ENCODE measurements around the gene NALCN. TPM values are rescaled to one million over a fixed set of nuclear protein-coding genes. Genes with fewer than 3 reads are reported as not detected.

The NALCN gene
- polyA plus RNA-seq, 3 donors = not detected

DNA sequence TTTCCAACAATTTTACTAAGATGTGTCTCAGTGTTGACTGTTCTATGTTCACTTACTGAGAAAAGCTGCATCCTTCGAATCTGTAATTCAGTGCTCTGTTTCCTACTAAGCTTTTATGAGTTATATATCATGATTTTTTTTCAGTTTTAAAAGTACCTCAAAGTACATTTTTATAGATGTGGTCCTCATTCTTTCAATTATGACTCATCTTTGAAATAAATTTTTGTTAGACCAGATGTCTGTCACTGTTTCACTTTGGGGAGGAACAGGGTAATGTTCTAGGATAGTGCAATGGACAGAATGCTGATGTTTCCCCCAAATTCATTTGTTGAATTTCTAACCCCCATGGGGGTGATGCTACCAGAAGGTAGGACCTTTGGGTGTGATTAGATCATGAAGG, 74.8 kb downstream of the NALCN start:
- Mint-ChIP-seq H3K4me1 (no peaks in the 10 kb centered on the region), H3K4me3 (no peak overlapping the region), H3K9me3 (peaks cover 0 to 14% (median 0%) of the 10 kb centered on the region in 7 donors), H3K27ac (no peak overlapping the region), H3K36me3 (no peaks in the 10 kb centered on the region), H3K27me3 (ENCODE audit: low read depth in 3 of 3) (no peaks in the 10 kb centered on the region)
- intact Hi-C loops (cut with micrococcal nuclease) = no loop called here
- H3K9ac ChIP-seq (ENCODE audit: insufficient read depth, low read length, poor library complexity, severe bottlenecking) = no peak overlapping the region
- H3K4me3 ChIP-seq (replicated peaks in 1 of 3; ENCODE audit: low read depth in 2 of 3, low read length in 3 of 3) = no peak overlapping the region
- no peaks in the 10 kb centered on the region for H3K4me1 ChIP-seq (ENCODE audit: control insufficient read depth in 1 of 2, insufficient read depth in 2 of 2, low read length in 2 of 2)
- H2AFZ ChIP-seq (ENCODE audit: insufficient read depth, low read depth, low read length, poor library complexity, severe bottlenecking) = no peak overlapping the region
- no peak for TF ChIP-seq CTCF (IDR thresholded peaks at IDR 0.05)
- DNase-seq = no peak
- H4K20me1 ChIP-seq (ENCODE audit: insufficient read depth, low read length) = no peaks in the 10 kb centered on the region
- no peaks in the 10 kb centered on the region for H3K36me3 ChIP-seq (replicated peaks in 1 of 2; ENCODE audit: control insufficient read depth in 1 of 2, insufficient read depth in 2 of 2, low read length in 2 of 2)
- no peak overlapping the region for H3K27ac ChIP-seq (ENCODE audit: low read depth in 1 of 2, low read length in 2 of 2)
- H3K4me2 ChIP-seq (replicated peaks; ENCODE audit: extremely low read depth, low read length, poor library complexity, severe bottlenecking) = no peak overlapping the region
- WGBS (ENCODE audit: insufficient coverage) = no CpG with 5 or more reads among the region's 1 CpG
- no peaks in the 10 kb centered on the region for H3K79me2 ChIP-seq (ENCODE audit: insufficient read depth, low read length)
- no peaks in the 10 kb centered on the region for H3K9me3 ChIP-seq (replicated peaks in 1 of 2; ENCODE audit: control insufficient read depth in 1 of 2, insufficient read depth in 1 of 2, low read length in 2 of 2)
- H3K27me3 ChIP-seq (ENCODE audit: control insufficient read depth in 2 of 2, insufficient read depth in 2 of 2, low read length in 2 of 2) = no peaks in the 10 kb centered on the region

GRCh38 chr13:101339202-101339601, 77.1 kb downstream of the NALCN start:
- Histone ChIP-seq H3K79me2 (ENCODE audit: insufficient read depth, low read length) (no peaks in the 10 kb centered on the region), H3K27me3 (ENCODE audit: control insufficient read depth in 2 of 2, insufficient read depth in 2 of 2, low read length in 2 of 2) (no peaks in the 10 kb centered on the region), H2AFZ (ENCODE audit: insufficient read depth, low read depth, low read length, poor library complexity, severe bottlenecking) (no peak overlapping the region), H3K4me3 (replicated peaks in 1 of 3; ENCODE audit: low read depth in 2 of 3, low read length in 3 of 3) (no peak overlapping the region), H3K27ac (ENCODE audit: low read depth in 1 of 2, low read length in 2 of 2) (no peak overlapping the region), H3K36me3 (replicated peaks in 1 of 2; ENCODE audit: control insufficient read depth in 1 of 2, insufficient read depth in 2 of 2, low read length in 2 of 2) (no peaks in the 10 kb centered on the region), H4K20me1 (ENCODE audit: insufficient read depth, low read length) (no peaks in the 10 kb centered on the region), H3K4me1 (ENCODE audit: control insufficient read depth in 1 of 2, insufficient read depth in 2 of 2, low read length in 2 of 2) (no peaks in the 10 kb centered on the region), H3K4me2 (replicated peaks; ENCODE audit: extremely low read depth, low read length, poor library complexity, severe bottlenecking) (no peak overlapping the region), H3K9ac (ENCODE audit: insufficient read depth, low read length, poor library complexity, severe bottlenecking) (no peak overlapping the region), H3K9me3 (replicated peaks in 1 of 2; ENCODE audit: control insufficient read depth in 1 of 2, insufficient read depth in 1 of 2, low read length in 2 of 2) (no peaks in the 10 kb centered on the region)
- no peak for TF ChIP-seq CTCF (IDR thresholded peaks at IDR 0.05)
- no peak for DNase-seq
- Mint-ChIP-seq H3K4me1 (no peaks in the 10 kb centered on the region), H3K4me3 (no peak overlapping the region), H3K27me3 (ENCODE audit: low read depth in 3 of 3) (no peaks in the 10 kb centered on the region), H3K9me3 (peaks cover 0 to 14% (median 0%) of the 10 kb centered on the region in 7 donors), H3K36me3 (no peaks in the 10 kb centered on the region), H3K27ac (no peak overlapping the region)
- intact Hi-C loops (cut with micrococcal nuclease) = no loop called here
- 89% methylated on average over 4 of the region's 5 CpGs for WGBS (ENCODE audit: insufficient coverage)

Measured in CD14-positive monocyte (primary cell).